GM12864 (cell line): ENCODE measurements around the gene CDH2.
A peak's percentile ranks its signal among the peaks of the same experiment; 100 is the strongest.

ENCODE experiments used
- DNase-seq: peaks from one replicate; pipeline ENCODE4 v3.0.0-alpha.2; 2011; ENCODE audit warnings: low read depth
- H3K4me3 ChIP-seq: 2 replicates; pipeline ENCODE4 v1.5.1; 2011; ENCODE audit warnings: mild to moderate bottlenecking, low read depth, low read length, control low read depth
- CTCF ChIP-seq: IDR thresholded peaks from 2 replicates; pipeline ENCODE4 v1.5.1; 2011; ENCODE audit warnings: low read depth, mild to moderate bottlenecking, moderate library complexity, low read length, control low read depth, inconsistent platforms; ENCODE audit errors: missing control alignments

CDH2 gene

GRCh38 chr18:28176948-28177827 lies at the start of gene CDH2:
Gene CDH2 (minus strand): TSS chr18:28177130. CDS start chr18:28177022, 108 bp downstream.
- H3K4me3 ChIP-seq, result peak within 1 kb of the TSS; percentile 19
- TF ChIP-seq CTCF, result peak; percentile 3
- no peak for DNase-seq

DNA sequence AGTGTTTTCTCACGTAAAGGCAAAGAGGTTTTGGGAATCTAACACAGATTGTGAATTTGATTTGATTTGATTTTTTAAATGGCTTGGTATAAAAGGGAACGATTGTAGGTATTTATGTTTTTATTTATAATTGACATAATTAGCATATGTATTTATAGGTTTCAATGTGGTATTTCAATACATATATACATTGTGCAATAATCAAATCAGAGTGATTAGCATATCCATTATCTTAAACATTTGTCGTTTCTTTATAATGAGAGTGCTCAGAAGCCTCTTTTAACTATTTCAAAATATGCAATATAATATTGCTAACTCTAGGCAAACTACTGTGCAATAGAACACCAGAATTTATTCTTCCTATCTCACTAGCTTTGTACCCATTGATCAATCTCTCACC lies 35.1 kb upstream of the CDH2 start:
- H3K4me3 ChIP-seq, result no peak overlapping the region
- no peak for TF ChIP-seq CTCF
- DNase-seq, result no peak

- TF ChIP-seq CTCF, result no peak
- DNase-seq, result no peak
- H3K4me3 ChIP-seq, result no peak overlapping the region
These were observed 31.9 kb upstream of the CDH2 start for GRCh38 chr18:28208712-28209265.

DNA sequence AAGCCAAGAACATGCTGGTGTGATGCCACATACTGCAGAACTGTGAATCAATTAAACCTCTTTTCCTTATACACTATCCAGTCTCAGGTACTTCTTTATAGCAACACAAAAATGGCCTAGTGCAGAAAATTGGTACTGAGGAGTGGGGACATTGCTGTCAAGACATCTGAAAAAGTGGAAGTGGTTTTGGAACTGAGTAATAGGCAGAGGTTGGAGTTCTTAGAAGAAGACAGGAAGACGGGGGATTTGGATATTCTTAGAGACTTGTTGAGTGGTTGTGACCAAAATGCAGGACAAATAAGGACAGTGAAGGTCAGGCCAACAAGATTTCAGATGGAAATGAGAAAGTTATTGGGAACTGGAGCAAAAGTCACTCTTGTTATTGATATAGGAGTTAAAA lies 31.3 kb upstream of the CDH2 start:
- H3K4me3 ChIP-seq, result no peak overlapping the region
- TF ChIP-seq CTCF, result no peak
- no peak for DNase-seq

- TF ChIP-seq CTCF, result no peak
- H3K4me3 ChIP-seq, result no peak overlapping the region
- no peak for DNase-seq
These were observed 27.2 kb upstream of the CDH2 start for GRCh38 chr18:28204154-28204553.

DNA sequence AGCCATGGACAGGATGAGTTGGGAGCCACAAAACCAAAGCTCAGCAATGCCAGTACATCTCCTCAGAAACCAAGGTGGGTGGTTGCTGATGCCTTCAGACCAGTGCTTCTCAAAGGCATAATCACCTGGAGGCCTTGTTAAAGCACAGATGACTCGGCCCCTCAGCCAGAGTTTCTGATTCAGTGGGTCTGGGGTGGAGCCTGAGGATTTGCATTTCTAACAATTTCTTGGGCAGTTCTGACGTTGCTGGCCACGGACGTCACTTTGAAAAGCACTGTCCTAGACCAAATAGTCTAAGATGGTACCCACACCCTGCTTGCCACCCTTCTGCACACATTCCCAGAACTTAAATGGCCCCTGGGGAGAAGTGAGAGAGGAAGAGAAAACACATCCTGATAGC lies 24.1 kb upstream of the CDH2 start:
- DNase-seq, result no peak
- no peak for TF ChIP-seq CTCF
- no peak overlapping the region for H3K4me3 ChIP-seq
